BLaER1 treated with 17β-estradiol and CSF1 and Interleukin-3, amounts not matched to agents 10 nM and 100 nM (cell line): ENCODE data around the gene TSHZ3.

Source experiments
- H3K27ac ChIP-seq, 11 experiments: shearing (Covaris generic); formaldehyde crosslinking; 2 replicates each; pipeline ENCODE4 v1.8.1; 2022
- H3K27me3 ChIP-seq, 11 experiments: shearing (Covaris generic); formaldehyde crosslinking; 2 replicates each; pipeline ENCODE4 v1.8.1; 2022
- H3K36me3 ChIP-seq, 11 experiments: shearing (Covaris generic); formaldehyde crosslinking; 2 replicates each; pipeline ENCODE4 v1.8.1; 2022
- H3K4me1 ChIP-seq, 10 experiments: shearing (Covaris generic); formaldehyde crosslinking; 2 replicates each; pipeline ENCODE4 v1.8.1; 2022
- H3K4me2 ChIP-seq, 11 experiments: shearing (Covaris generic); formaldehyde crosslinking; 2 replicates each; pipeline ENCODE4 v1.8.1; 2022
- H3K4me3 ChIP-seq, 10 experiments: shearing (Covaris generic); formaldehyde crosslinking; 2 replicates each; pipeline ENCODE4 v1.8.1; 2022
- H3K9ac ChIP-seq, 11 experiments: shearing (Covaris generic); formaldehyde crosslinking; 2 replicates each; pipeline ENCODE4 v1.8.1; 2022
- H3K9me3 ChIP-seq, 11 experiments: shearing (Covaris generic); formaldehyde crosslinking; replicated peaks in 1 of 11; 2 replicates each; pipeline ENCODE4 v1.8.1; 2022
- H4K20me1 ChIP-seq, 11 experiments: shearing (Covaris generic); formaldehyde crosslinking; 2 replicates each; pipeline ENCODE4 v1.8.1; 2022
- Cebpa-rat ChIP-seq, 11 experiments: shearing (Covaris generic); IDR thresholded peaks; 2 replicates each; pipeline ENCODE4 v1.8.1; 2022

The TSHZ3 gene

DNA sequence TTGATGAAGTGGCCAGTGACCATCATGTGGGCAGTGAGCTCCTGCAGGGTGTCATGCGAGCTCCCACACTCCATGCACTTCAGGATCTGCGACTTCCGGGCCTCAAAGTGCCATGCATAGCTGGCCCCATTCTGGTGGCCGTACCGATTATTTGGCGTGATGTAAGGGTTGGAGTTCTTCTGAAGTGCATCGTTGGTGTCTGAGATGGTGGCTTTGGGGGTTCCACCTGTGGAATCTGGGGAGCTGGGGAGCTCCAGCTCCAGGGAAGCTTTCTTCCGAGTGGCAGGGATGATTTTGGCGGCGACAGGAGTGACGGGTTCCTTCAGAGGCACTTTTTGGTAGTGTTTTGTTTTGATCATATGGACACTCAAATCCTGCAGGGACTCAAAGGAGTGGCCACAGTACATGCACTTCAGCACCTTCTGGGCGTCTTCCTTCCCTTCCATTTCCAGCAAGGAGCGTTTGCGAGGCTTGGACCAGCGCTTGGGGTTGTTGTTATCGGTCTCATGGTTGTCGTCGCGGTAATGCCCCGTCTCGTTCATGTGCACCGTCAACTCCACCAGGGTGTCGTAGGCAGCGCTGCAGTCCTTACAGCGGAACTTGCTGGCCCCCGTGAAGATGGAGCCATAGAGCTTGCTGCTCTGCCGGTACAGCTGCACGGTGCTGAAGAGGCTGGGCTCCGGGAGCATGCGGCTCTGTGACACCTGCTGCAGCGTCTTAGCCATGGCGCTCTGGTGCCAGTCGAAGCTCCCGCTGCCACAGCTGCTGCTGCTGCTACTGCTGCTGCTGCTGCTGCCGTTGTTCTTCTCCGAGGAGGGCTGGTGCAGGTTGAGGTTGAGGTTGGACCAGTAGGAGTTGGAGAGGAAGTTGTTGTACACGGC lies 70.4 kb downstream of the TSHZ3 start:
- no peaks in the 10 kb centered on the region for H3K27me3 ChIP-seq
- TF ChIP-seq Cebpa-rat (IDR thresholded peaks at IDR 0.05), result no peak

DNA sequence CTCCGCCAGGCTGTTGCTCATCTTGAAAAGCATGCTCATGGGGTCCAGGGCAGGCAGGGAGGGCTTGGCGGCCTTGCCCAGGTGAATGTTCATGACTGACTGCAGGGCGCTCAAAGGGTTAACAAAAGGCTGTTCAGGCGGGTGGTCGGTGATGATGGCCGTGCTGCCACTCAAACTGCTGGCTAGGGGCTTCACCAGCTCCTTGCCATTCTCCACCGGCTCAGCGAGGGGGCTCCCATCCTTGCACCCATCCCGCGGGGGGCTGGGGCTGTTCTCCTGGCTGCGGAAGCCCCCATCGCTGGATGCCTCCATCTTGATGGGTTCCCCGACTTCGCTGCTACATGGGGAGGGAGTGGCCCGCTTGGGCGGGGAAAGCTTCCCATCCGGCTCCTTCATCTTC lies 71.7 kb downstream of the TSHZ3 start:
- no peak overlapping the region for H3K4me2 ChIP-seq
- H4K20me1 ChIP-seq, result peaks cover 0 to 78% (median 23%) of the 10 kb centered on the region in 11 experiments; a peak in 15 of 22 replicates
- H3K27me3 ChIP-seq, result no peaks in the 10 kb centered on the region
- peaks cover 16 to 78% (median 47%) of the 10 kb centered on the region in 11 experiments for H3K36me3 ChIP-seq
- peaks cover 0 to 10% (median 8%) of the 10 kb centered on the region in 11 experiments; a peak in 10 of 22 replicates for H3K9me3 ChIP-seq
- no peak overlapping the region for H3K4me3 ChIP-seq
- TF ChIP-seq Cebpa-rat (IDR thresholded peaks at IDR 0.05), result no peak
- H3K27ac ChIP-seq, result no peak overlapping the region
- peaks cover 0 to 27% (median 12%) of the 10 kb centered on the region in 10 experiments; a peak in 13 of 20 replicates for H3K4me1 ChIP-seq
- H3K9ac ChIP-seq, result no peak overlapping the region

More for the DNA sequence above, 70.4 kb downstream of the TSHZ3 start:
- Histone ChIP-seq H3K4me1 (peaks cover 0 to 27% (median 3%) of the 10 kb centered on the region in 10 experiments; a peak in 10 of 20 replicates), H3K4me2 (no peak overlapping the region), H3K9me3 (no peaks in the 10 kb centered on the region; a peak in 1 of 22 replicates), H3K27ac (no peak overlapping the region), H3K4me3 (no peak overlapping the region), H3K36me3 (peaks cover 16 to 70% (median 37%) of the 10 kb centered on the region in 11 experiments), H4K20me1 (peaks cover 0 to 91% (median 25%) of the 10 kb centered on the region in 11 experiments; a peak in 15 of 22 replicates), H3K9ac (no peak overlapping the region)

DNA sequence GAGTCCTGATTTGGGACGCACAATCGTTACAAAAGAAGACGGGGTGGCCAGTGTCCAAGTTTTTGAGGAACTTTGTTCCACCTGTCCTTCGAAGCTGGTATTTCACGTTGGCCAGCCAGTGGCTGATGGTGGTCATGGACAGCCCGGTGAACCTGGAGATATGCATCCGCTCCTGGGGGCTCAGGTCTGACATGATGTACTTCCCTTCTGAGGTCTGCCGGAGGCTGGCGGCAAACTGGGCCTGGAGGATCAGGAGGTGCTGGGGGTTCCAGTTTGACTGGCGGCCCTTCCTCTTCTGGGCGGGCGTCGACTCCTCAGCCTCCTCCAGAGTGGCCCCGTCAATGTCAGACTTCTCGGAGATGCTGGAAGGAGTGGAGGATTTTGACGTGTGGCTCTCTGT lies 72.4 kb downstream of the TSHZ3 start:
- no peaks in the 10 kb centered on the region for H3K27me3 ChIP-seq
- H3K9ac ChIP-seq, result no peak overlapping the region
- no peak overlapping the region for H3K4me2 ChIP-seq
- no peak overlapping the region for H3K4me3 ChIP-seq
- peaks cover 0 to 10% (median 8%) of the 10 kb centered on the region in 11 experiments; a peak in 10 of 22 replicates for H3K9me3 ChIP-seq
- H4K20me1 ChIP-seq, result peaks cover 0 to 71% (median 16%) of the 10 kb centered on the region in 11 experiments; a peak in 15 of 22 replicates
- peaks cover 16 to 78% (median 47%) of the 10 kb centered on the region in 11 experiments for H3K36me3 ChIP-seq
- H3K4me1 ChIP-seq, result peaks cover 0 to 25% (median 15%) of the 10 kb centered on the region in 10 experiments; a peak in 16 of 20 replicates
- no peak for TF ChIP-seq Cebpa-rat (IDR thresholded peaks at IDR 0.05)
- no peak overlapping the region for H3K27ac ChIP-seq

DNA sequence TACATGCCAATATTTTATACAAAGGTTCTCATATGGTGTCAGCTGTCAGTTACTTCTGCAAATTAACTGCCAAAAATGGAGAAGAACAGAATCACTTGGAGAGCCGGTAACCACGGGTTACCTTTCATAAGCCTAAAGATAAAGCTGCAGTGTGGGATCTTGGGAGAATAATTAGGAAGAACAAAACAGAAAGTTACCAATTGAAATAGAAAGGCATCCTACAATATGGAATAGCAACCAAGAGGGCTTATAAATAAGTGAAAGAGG lies 74.2 kb downstream of the TSHZ3 start:
- H3K36me3 ChIP-seq, result peaks cover 16 to 71% (median 47%) of the 10 kb centered on the region in 11 experiments
- H3K4me2 ChIP-seq, result peak overlapping the region in 1 of 11 experiments; percentile 9; a peak in 1 of 22 replicates
- no peak overlapping the region for H3K27ac ChIP-seq
- peaks cover 0 to 53% (median 0%) of the 10 kb centered on the region in 11 experiments; a peak in 7 of 22 replicates for H4K20me1 ChIP-seq
- H3K4me3 ChIP-seq, result no peak overlapping the region
- H3K9me3 ChIP-seq, result peaks cover 0 to 10% (median 8%) of the 10 kb centered on the region in 11 experiments; a peak in 10 of 22 replicates
- peaks cover 6 to 32% (median 20%) of the 10 kb centered on the region in 10 experiments; a peak in 17 of 20 replicates for H3K4me1 ChIP-seq
- H3K9ac ChIP-seq, result no peak overlapping the region
- TF ChIP-seq Cebpa-rat (IDR thresholded peaks at IDR 0.05), result no peak
- no peaks in the 10 kb centered on the region for H3K27me3 ChIP-seq

DNA sequence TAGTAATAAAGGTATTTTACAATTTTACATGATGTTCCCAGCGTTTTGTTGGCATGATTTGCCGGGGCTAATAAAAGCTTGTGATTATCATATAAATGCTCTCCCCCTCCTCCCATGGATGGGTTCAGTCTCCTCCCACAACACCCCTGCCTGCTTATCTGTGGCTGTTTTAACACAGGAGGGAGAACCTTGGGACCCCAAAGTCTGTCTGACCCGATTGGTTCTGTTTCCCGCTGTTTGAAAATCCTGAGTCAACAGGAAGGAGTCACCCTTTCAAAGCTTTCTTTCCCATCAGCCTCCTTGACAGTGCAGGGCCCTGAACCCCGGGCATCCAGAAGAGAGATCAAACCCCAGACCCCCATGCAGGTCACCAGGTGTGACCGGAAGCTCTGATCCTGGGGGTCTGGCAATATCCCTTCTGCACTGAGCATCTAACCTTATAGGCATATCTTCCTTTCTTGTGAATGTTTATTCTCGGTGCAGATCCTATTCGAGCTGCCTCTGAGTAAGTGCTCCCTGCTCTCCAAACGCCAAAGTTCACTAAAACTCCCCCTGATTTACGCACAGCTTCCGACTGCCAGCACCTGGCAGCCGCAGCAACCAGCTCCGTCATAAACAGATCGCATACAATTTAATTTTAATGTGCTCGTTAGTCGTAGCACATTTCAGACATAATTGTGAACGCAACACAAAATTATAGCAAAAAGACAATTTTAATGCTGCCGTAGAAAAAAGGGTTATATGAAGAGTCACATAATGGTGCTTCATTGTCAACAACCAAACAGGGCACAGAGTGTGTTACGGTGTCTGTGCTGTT lies 74.8 kb downstream of the TSHZ3 start:
- Histone ChIP-seq H3K36me3 (peaks cover 16 to 66% (median 42%) of the 10 kb centered on the region in 11 experiments), H3K9ac (no peak overlapping the region), H3K4me3 (no peak overlapping the region), H3K27me3 (no peaks in the 10 kb centered on the region), H3K4me1 (peaks cover 6 to 32% (median 20%) of the 10 kb centered on the region in 10 experiments; a peak in 17 of 20 replicates), H4K20me1 (peaks cover 0 to 48% (median 0%) of the 10 kb centered on the region in 11 experiments; a peak in 7 of 22 replicates), H3K27ac (no peak overlapping the region), H3K4me2 (0 out of 22 replicates have a peak overlapping the region, but pooled peaks of 1 of the 11 experiments have one; percentile 9), H3K9me3 (peaks cover 0 to 10% (median 8%) of the 10 kb centered on the region in 11 experiments; a peak in 10 of 22 replicates)
- TF ChIP-seq Cebpa-rat (IDR thresholded peaks at IDR 0.05), result no peak

DNA sequence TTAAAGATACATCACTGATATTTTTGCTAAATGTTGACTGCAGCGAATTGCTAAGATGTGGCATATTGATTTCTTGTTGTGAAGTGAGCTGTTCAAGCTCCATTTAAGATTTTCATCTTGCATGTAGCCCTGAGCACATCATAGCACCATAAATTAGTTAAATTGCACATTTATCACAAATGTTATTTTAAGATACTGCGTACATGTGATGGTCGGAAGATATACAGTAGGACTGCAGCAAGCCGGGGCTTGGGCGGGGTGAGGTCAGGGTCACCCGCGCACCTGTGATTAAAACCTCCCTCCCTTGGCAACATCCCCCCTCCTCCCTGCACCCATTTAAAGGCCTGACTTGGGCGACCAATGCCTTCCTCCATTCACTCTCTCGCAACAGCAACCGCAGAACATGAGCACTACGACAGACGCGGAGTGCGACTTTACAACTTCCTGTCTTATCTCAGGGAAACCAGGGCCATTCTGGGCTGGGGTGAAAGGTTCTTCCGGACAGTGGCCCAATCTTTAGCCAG lies 76.6 kb downstream of the TSHZ3 start:
- Histone ChIP-seq H3K4me3 (no peak overlapping the region), H3K9me3 (peaks cover 0 to 10% (median 8%) of the 10 kb centered on the region in 11 experiments; a peak in 10 of 22 replicates), H3K36me3 (peaks cover 0 to 48% (median 24%) of the 10 kb centered on the region in 11 experiments; a peak in 17 of 22 replicates), H4K20me1 (peaks cover 0 to 35% (median 0%) of the 10 kb centered on the region in 11 experiments; a peak in 5 of 22 replicates), H3K27me3 (no peaks in the 10 kb centered on the region), H3K9ac (no peak overlapping the region), H3K27ac (no peak overlapping the region), H3K4me1 (peaks cover 6 to 37% (median 20%) of the 10 kb centered on the region in 10 experiments; a peak in 17 of 20 replicates), H3K4me2 (peak overlapping the region in 3 of 11 experiments; percentile 14 to 51 (median 37); a peak in 2 of 22 replicates)
- no peak for TF ChIP-seq Cebpa-rat (IDR thresholded peaks at IDR 0.05)

DNA sequence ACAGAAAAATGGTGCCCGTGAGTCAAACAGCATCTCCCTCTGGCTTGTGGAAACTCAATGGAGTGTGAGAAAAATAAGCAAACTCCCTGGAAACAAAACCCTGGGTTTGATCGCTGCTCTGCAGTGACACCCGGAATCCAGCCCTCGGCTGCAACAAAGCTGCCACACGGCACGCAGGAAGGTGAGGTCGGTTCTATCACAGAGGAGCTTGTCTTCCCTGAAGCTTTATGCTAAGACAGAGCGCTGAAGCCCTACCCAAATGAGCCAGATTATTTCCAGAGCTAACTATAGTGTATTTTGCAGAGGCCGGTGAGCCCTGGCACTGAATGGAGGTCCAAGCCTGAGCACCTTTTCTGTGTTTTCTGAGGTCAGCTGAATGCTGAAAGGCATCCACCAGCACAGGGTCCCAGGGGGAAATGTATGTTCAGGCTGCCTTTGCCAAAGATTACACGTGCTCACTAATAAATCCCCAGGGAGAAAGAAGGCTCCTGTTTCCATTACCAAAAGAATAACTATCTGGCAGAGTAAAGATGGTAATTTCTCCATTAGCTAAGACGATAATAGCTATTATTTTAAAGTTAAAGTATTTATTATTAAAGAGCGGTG lies 77.8 kb downstream of the TSHZ3 start:
- Histone ChIP-seq H3K4me1 (peaks cover 6 to 37% (median 20%) of the 10 kb centered on the region in 10 experiments; a peak in 17 of 20 replicates), H3K27ac (no peak overlapping the region), H3K9me3 (peaks cover 0 to 10% (median 8%) of the 10 kb centered on the region in 11 experiments; a peak in 10 of 22 replicates), H3K4me3 (no peak overlapping the region), H3K4me2 (peak overlapping the region in 7 of 11 experiments; percentile 16 to 71 (median 51); a peak in 13 of 22 replicates), H3K36me3 (peaks cover 0 to 35% (median 12%) of the 10 kb centered on the region in 11 experiments; a peak in 14 of 22 replicates), H3K9ac (no peak overlapping the region), H3K27me3 (no peaks in the 10 kb centered on the region), H4K20me1 (peaks cover 0 to 23% (median 0%) of the 10 kb centered on the region in 11 experiments; a peak in 5 of 22 replicates)
- TF ChIP-seq Cebpa-rat (IDR thresholded peaks at IDR 0.05), result no peak

DNA sequence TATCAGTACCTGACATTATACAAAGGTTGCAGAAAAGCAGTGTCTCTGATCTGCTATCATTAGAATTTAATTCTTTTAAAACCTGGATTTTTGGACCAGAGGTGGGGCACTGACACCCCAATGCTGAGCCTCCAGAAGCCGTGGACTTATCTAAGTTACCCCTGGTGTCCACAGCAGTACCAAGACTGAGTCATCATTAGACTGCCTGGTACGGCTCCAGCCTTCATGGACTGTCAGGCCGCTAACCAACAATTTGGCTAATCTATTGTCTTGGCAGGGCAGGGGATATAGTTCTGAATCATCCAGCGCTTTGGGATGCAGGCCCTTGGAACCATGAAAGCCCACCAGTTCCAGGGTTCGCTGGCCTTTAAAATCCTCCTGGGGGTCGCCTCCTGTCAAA lies 78.3 kb downstream of the TSHZ3 start:
- no peak for TF ChIP-seq Cebpa-rat (IDR thresholded peaks at IDR 0.05)
- no peak overlapping the region for H3K27ac ChIP-seq
- H3K36me3 ChIP-seq, result peaks cover 0 to 30% (median 9%) of the 10 kb centered on the region in 11 experiments; a peak in 13 of 22 replicates
- H3K4me1 ChIP-seq, result peaks cover 6 to 37% (median 20%) of the 10 kb centered on the region in 10 experiments; a peak in 17 of 20 replicates
- peaks cover 0 to 18% (median 0%) of the 10 kb centered on the region in 11 experiments; a peak in 5 of 22 replicates for H4K20me1 ChIP-seq
- H3K9ac ChIP-seq, result no peak overlapping the region
- no peak overlapping the region for H3K4me3 ChIP-seq
- peaks cover 0 to 10% (median 8%) of the 10 kb centered on the region in 11 experiments; a peak in 10 of 22 replicates for H3K9me3 ChIP-seq
- peak overlapping the region in 6 of 11 experiments; percentile 43 to 71 (median 53); a peak in 11 of 22 replicates for H3K4me2 ChIP-seq
- H3K27me3 ChIP-seq, result no peaks in the 10 kb centered on the region
